DMS 273 (cell line): ENCODE measurements around the gene ELF5.
A peak's percentile ranks its signal among the peaks of the same experiment; 100 is the strongest.

Experiments used
- DNase-seq: peaks from one replicate; lab custom pipeline; 2025; ENCODE audit not compliant: unreplicated experiment; lab: John Stamatoyannopoulos, UW

ELF5 gene

GRCh38 chr11:34454308-34455032 is 59.1 kb downstream of the ELF5 start:
- DNase-seq: no peak

GRCh38 chr11:34451053-34451452 is 62.5 kb downstream of the ELF5 start:
- no peak for DNase-seq

- DNase-seq: no peak
Observed at GRCh38 chr11:34449013-34449412, 64.6 kb downstream of the ELF5 start.

- no peak for DNase-seq
Observed at GRCh38 chr11:34448223-34448994, 65.2 kb downstream of the ELF5 start.

- DNase-seq: no peak
Observed at GRCh38 chr11:34447044-34447443, 66.5 kb downstream of the ELF5 start.

- no peak for DNase-seq
Observed at GRCh38 chr11:34446386-34446785, 67.2 kb downstream of the ELF5 start.

GRCh38 chr11:34445956-34446355 is 67.6 kb downstream of the ELF5 start:
- no peak for DNase-seq

GRCh38 chr11:34444428-34444827 is 69.2 kb downstream of the ELF5 start:
- no peak for DNase-seq

GRCh38 chr11:34443136-34443535 is 70.5 kb downstream of the ELF5 start:
- no peak for DNase-seq

- no peak for DNase-seq
Observed at GRCh38 chr11:34441814-34442213, 71.8 kb downstream of the ELF5 start.

- peak; percentile 2 for DNase-seq
Observed at GRCh38 chr11:34439610-34440198, 73.9 kb downstream of the ELF5 start.

- DNase-seq: peak; percentile 97
Observed at GRCh38 chr11:34438529-34439507, 74.8 kb downstream of the ELF5 start, which contains the start of gene CAT. Gene CAT, plus strand, starts transcription at chr11:34438934. Its CDS starts 80 bp downstream, at chr11:34439014.

- no peak for DNase-seq
Observed at GRCh38 chr11:34437224-34438125, 76.1 kb downstream of the ELF5 start.

GRCh38 chr11:34433899-34434298 is 79.7 kb downstream of the ELF5 start:
- DNase-seq: no peak

- DNase-seq: no peak
Observed at GRCh38 chr11:34432822-34433221, 80.8 kb downstream of the ELF5 start.

GRCh38 chr11:34431979-34432378 is 81.6 kb downstream of the ELF5 start:
- DNase-seq: no peak
